ENCODE measurements around the gene NKAIN2.
"Not testable (repeated sequence)": the region's sequence is repeated elsewhere in the genome, so short reads cannot be mapped to it uniquely, and the experiment has no call there.

The NKAIN2 gene

DNA sequence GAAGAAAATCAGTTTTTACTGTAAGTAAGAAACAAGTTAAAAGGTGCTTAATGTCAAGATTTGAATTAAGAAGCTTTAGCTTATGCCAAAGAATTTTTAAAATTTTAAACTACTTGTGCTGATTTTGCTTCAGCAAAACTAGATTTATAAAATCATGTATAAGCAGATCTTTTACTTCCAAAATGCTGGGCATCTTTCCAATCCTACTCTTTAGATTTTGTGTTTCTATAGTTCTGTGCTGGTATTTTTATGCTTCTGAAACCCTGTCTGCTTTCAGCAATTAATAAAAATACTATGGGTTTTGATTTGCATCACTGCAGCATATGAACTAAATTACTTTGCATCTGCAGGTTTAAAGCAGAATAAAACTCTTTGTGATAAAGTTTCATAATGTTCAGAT, 920.0 kb downstream of the NKAIN2 start:
- no peak for DNase-seq

DNA sequence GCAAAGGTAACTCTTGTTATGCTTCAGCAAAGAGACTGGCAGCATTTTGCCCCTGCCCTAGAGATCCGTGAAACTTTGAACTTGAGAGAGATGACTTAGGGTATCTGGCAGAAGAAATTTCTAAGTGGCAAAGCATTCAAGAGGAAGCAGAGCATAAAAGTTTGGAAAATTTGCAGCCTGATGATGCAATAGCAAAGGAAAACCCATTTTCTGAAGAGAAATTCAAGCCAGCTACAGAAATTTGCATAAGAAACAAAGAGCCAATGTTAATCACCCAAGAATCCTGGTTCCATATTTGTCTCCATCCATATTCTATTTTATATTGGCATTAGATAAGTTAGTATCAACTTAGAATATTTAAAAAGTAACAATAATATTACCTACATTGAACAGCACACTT, 934.1 kb downstream of the NKAIN2 start:
- DNase-seq, result not testable (repeated sequence)

DNA sequence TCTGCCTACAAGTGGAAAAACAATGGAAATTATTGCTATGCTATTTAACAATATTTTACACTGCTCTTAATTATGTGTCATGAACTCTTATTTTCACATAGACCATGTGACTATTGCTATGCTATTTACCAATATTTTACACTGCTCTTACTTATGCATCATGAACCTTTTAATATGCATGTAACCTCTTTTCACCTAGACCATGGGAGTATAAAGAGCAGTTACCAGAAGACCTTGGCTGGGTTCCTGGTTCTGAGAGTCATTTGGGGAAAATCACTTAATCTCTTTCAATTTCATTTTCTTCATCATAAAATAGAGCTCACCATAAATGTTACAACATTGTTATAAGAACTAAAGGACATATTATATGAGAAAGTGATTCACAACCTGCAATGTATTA, 934.8 kb downstream of the NKAIN2 start:
- DNase-seq, result no peak

DNA sequence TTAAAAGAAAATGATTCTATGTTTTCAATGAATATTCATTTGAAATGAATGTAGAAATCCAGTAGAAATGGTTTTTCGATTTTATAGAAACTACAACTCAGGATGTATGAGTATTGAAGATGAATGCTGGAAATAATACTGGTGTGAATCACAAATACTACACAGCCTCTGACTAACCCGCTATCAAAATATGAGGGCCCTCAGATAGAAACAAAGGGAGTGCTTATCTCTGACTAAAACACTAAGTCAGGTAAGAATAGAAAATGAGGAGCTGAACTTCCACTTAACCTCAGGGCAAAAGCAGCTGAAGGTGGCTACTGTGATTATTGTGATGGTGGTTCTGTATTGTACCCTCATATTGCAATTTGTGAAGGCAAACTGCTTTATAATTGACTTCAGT, 937.7 kb downstream of the NKAIN2 start:
- no peak for DNase-seq

DNA sequence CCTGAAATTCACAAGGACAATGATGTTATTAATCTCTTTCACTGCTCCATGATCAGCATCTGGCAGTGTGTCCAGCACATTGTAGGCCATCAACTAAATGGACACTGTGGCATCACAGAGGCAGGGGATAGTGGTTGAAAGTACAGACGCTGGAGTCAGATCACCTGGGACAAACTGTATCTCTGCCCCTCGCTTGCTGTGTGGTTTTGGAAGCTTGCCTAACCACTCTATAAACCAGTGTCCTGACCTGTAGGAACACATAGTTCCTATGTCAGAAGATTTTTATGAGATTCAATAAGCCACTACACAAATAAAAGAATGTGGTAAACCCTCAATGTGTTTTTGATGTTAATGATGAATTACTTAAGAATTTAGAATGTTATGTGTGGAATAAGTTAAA, 939.3 kb downstream of the NKAIN2 start:
- no peak for DNase-seq

DNA sequence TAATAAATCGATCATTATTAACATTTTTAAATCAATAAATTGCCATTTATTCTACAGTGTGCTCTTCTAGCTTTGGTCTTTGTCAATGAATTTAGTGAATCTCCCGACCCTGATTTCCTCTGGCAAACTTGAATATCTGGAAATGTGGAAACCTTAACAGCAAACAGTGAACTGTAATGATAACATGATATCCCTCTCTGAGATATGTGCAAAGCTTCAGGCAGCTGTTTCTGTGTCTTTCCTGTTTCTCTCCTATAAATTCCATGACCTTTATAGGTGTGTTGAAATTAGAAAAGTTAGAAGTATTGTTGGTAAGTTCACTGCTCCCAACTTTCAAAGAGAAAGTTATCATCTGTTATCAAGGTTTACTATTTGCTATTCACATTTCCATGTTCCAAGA, 939.8 kb downstream of the NKAIN2 start:
- DNase-seq, result no peak

DNA sequence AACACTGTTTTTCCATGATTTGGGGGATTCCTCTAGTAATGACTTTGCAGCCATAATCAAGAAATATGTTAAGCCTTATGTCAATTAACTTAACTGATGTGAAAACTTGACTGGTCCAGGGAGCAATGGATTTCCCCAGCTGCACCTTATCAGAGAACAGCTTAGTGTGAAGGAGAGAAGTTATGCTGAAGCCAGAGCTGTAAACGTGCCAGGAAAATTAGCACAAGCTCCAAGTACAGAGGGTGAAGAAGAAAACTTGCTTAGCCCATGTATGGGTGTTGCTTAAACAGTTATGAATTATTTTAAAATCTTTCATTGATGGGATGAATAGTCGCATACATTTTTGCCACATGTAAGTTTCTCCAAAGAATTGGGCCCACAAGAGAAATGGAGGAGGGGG, 943.7 kb downstream of the NKAIN2 start:
- no peak for DNase-seq

DNA sequence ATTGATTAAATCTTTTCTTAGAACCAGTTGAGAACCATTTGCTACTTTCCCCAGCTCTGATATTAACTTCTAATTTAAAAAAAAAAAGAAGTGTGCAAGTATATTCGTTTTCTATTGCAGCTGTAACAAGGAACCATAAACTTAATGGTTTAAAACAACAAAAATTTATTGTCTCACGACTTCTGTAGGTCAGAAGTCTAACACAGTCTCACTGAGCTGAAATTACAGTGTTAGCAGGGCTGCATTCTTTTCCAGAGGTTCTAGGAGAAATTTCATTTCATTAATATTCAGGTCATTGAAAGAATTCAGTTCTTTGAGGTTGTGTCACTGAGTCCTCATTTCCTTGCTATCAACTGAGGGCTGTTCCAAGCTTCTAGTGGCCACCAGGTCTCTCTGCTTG, 945.1 kb downstream of the NKAIN2 start:
- no peak for DNase-seq

DNA sequence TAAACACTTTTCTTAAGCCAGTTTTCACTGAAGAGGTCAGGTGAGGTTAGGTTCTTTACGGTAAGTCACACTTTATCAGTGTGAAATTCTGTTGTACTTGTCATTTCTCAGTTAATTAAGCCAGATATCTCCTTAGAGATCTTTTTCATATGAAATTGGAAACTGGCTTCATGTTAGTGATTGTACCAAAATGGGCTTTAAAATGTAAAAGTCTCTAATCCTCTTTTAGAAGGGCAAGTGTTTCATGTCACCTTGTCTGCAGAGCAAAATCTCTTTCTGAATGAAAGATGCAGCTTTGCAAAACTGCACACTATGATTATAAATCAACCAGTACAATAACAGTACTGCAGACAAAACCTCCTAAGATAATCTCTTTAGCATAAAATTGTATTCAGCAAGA, 949.3 kb downstream of the NKAIN2 start:
- no peak for DNase-seq

DNA sequence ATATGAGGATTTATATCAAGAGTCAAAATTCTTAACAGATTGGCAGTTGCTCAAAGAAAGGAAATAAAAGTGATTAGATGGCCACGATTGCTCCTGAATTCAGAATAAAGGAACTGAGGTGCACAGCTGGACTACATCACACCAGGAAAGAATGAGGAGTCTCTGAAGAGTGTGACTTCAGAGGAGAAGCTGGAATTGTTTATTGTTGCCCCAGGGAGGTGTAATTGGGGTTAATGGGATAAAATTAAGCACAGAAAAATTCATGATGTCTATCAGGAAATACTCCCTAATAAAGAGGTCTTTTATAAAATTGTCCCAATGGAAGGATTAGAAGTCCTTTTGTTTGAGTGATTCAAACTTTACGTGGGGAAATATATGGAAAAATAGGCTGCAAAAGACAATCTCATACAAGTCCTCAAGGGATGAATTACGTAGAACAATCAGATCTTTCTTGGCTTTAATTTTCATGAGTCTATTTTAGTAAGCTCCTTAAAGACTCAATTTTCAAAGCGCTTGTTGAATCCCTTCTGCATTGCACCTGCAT, 950.0 kb downstream of the NKAIN2 start:
- DNase-seq, result no peak

DNA sequence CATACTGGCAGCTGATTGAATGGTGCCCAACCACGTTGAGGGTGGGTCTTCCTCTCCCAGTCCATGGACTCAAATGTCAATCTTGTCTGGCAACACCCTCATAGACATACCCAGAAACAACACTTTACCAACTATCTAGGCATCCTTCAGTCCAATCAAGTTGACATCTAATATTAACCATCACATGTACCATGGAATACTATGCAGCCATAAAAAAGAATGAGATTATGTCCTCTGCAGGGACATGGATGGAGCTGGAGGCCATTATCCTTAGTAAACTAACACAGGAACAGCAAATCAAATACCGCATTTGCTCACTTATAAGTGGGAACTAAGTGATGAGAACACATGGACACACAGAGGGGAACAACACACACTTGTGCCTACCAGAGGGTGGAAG, 951.7 kb downstream of the NKAIN2 start:
- no peak for DNase-seq

DNA sequence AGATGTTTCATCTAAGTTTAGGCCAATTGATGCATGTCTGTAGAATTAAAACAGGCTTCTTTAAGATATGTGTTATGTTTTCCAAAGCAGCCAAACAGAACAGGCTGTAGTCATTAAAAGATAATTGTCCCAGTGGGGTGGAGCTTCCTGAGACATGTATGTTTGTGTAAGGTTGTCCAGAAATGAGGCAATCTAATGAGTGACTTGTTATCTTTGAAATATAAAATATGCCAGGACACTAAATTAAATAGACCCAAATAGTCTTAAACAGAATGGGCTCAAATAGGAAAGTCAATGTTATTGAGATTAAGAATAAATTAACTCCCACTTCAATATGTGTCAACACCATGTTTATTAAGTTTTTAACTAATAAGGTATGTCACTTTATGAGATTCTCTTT, 953.9 kb downstream of the NKAIN2 start:
- DNase-seq, result no peak

DNA sequence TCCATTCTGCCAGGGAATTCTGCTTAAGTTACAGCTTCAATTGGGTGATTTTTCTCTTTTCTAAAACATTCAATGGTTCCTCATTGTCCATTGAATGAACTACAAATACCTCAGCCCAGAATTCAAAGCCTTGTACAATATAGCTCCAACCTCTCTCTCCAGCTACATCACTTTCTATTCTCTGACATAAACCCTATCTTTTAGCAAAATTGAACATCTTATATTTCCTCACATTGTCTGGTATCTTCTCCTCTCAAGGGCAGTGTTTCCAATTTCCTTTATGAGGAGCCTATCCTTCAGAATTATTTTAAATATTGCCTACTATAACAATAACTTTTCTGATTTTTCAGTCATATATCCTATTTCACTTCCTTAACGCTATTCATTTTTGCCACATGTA, 955.0 kb downstream of the NKAIN2 start:
- DNase-seq, result no peak

DNA sequence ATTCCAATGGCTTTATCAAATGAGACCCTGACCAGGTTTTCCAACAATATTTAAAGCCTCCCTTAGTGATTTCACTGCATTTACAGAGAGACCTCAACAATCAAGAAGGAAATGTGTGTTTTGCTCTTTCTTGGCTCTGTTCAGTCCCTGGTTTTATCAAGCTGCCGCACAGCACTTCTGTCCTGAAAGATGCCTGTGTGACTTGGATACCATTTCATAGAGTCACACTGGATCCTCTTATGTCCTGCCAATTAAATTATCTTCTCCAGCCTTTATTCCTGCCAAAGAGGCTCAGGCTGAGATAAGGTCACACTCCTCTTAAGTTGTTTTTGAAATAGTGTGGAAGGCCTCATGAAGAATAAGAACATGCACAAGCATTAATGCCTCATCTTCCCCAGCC, 961.6 kb downstream of the NKAIN2 start:
- DNase-seq, result no peak

DNA sequence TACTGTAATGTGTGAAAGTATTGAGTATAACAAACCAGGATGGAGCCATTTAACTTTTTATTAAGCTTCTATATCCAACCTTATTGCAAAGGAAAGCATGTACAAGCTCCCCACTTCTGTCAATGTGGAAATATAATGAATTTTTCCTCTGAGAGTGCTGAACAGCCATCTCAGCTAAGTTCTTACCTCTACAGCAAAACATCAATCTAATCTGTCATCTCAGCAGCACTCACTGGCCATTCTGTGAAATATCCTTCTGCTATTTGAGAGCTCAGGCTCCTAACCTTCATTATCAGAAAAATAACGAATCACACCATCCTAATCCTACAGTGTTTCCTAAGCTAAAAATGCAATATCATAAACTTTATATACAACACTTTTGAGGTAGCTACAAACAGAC, 964.6 kb downstream of the NKAIN2 start:
- DNase-seq, result no peak

DNA sequence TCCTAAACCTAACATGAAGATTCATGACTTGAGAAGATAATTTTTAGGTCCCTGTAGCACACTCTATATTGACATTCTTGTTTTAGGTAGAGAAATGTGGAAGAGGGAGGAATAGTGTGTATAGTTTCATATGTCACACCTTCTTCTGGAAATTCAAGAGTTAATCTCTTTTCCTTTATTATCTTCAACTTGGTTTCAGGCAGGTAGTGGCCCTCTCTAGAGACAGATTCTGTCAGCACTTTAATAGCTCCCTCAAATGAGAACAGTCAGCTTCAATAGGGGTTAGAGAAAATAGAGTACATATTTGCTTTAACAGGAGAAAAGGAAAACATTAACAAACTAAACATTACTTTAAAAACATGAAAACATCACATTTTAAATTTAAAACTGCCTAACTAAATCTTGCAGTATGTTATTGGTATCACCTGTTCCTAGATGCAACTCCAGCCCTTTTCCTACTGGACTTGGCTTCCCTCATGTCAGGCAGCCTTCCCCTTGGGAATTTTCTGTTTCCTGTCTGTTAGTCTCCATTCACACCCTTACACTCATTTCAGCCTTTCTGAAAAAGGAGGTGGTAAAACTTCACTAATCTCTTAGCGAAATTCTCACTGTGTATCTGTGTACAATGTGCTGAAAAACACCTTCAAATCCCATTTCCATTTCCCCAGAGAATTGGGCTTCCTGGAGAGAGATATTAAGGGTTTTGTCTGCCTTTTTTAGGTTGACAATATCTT, 966.3 kb downstream of the NKAIN2 start:
- no peak for DNase-seq

DNA sequence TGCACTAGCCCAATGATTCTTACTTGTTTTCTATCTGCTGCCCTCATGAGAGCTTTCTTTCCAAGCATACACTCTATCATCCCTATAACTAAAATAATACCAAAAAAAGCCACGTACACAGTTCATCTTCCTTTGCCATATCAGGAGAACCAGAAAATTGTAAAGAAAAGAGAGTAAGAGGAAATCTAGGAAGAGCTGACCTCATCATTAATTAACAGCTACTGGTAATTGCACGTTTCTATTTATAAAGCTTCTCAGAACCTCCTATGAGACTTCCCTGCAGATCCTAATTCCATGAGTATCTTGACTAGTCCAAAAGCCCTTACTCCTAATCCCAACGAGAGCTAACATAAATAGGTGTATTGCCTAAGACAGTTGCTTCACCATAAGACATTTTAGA, 967.1 kb downstream of the NKAIN2 start:
- no peak for DNase-seq

DNA sequence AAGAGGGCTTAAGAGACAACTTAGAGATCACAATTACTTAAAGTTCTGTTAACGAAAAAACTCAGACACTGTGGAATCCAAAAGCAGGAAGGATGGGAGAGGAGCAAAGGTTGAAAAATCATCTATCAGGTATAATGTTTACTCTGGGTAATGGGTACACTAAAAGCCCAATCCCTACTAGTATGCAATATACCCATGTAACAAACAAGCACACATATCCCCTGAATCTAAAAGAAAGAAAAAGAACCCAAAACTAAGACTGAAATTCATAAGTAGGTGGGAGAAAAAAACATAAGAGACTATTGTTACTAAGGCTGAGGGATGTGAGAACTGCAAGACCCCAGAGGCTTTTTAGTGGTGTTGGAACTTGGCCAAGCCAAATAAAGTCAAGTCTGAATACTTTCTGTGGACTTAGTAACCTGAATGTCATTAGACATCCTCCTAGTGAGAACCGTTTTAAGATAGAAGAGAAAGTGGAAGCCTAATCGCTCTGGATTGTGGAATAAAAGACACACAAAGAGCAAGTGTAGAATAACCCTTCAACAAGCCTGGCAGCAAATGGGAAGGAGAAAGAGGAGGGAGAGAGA, 969.2 kb downstream of the NKAIN2 start:
- DNase-seq, result no peak

DNA sequence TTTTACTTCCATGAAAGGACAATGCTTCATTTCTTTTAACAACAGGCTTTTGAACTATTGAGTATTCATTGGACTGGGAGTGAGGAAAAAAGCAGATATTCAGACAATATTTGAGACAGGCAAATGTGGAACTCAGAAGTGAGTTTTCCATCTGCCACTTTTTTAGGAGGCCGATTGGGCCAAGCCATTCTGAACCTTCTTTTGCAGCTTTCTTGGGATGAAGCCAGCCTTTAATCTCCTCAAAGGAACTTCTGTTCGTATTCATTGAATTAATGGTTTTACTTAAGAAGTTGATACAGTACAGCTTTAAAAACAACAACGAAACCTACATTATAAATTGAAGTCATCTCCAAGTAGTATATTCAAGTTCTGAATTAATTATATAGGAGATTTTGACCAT, 971.5 kb downstream of the NKAIN2 start:
- no peak for DNase-seq

DNA sequence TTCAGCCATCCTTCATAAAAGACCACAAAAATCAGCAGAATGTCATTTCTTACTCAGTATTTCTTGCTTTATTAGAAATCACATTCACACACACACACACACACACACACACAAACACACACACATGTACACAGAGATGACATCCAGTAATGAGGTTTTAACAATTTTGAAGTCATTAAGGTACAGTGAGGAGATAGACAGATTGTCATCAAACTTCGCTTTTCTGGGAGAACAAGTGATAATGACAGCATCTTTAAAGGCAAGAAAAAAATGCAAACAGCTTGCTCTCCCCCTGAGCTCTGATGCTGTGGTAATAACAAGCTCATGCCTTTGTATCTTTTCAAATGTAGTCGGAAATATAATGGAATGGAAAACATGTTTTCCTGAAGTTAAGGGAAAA, 974.2 kb downstream of the NKAIN2 start:
- no peak for DNase-seq

DNA sequence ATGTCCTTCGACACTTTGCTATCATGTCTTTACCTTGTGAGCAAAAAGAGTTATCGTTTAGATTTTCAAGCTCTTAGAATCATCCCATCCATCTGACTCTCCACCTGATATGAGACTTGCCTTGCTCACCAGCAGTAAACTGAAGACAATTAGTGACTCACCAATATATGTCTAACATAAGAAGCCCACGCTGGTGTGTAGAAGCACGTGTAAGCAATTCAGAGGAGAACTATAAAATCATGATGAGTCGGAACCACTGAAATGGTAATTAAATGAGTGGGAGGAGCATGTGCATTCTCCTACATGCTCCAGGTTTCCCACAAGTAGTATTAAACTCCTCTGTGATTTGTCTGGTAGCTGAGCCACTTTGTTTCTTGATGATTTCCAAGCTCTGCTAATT, 977.0 kb downstream of the NKAIN2 start:
- no peak for DNase-seq

DNA sequence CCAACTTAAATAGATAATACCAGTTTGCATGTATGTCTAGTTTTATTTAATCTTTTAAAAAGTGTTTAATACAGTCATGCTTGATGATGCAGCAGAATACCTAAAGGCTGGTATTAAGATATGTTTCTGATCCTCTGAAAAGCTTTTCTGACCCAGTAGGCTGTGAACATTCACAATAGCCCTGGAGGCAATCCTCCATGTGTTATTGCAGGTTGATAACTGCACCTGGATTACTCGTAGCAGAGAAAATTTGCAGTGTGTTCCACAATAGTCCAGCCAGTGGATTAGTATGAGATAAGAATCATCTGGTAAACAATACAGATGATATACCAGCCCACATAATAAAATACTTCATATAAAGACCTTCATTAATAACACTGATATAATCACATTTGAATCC, 979.7 kb downstream of the NKAIN2 start:
- no peak for DNase-seq

DNA sequence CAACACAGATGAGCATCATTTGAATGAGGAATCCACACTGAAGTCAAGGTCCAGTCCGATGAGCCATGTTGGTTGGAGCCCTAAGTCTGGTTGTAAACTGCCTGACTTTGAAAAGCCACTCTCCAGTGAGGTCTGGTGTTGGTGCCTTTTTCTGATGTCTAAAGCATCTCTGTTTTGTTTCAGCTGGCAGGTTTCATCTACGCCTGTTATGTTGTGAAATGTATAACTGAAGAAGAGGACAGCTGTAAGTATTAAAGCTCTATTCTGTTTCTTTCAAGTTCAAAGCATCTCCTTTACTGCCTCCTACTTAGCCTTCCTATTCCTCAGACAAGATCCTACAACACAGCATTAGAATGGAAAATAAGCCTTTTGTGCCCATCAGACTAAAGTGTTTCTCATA, 987.5 kb downstream of the NKAIN2 start:
- DNase-seq, result no peak

DNA sequence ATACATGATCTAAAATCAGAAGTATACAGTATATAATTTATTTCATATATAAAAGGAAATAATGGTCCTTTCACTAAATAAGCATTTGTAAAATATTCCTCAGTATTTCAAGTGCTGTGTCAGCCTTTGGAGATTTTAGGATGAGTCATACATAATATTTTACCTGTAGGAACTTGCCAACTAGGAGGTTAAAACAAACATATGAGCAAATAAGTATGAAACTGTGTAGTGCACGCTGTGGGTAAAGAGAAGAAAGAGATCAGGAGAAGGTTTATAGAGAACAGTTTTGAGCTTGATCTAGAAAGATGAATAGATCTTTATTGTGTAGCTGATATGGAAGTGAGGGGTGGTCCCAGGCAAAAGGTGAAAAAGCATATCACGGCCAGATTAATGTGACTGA, 988.7 kb downstream of the NKAIN2 start:
- no peak for DNase-seq

DNA sequence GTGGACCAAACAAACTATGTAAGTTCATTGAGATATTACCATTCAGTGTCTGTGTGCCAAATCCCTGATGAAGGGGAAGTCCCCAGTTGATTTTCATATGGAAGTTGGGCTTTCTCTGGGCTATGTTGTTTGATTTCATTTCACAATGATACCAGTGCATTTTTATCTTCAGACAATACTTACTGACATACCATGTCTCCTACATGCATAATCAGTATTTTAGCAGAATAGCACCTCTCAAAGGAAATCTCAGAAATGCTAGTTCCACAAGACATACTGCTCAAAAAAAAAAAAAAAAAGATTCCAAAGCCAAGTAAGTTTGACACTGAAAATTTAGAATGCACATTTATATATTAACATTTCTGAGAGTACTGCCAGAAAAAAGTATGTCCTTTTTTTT, 989.7 kb downstream of the NKAIN2 start:
- DNase-seq, result no peak

Data from CD4-positive, alpha-beta T cell treated with Interleukin-6 for 4 hours (primary cell).